ENCODE data around the gene SCFD2. TPM values are rescaled to one million over a fixed set of nuclear protein-coding genes. Genes with fewer than 3 reads are reported as not detected.

The SCFD2 gene
- total and polyA plus RNA-seq, 10 of the 15 experiments (the other 5 are each of a cell fraction or from before 2014, with no cell fraction given) = 4.8 to 37.6 (median 24.9) TPM

GRCh38 chr4:53227451-53227850, 138.4 kb downstream of the SCFD2 start:
- 65% methylated on average over 3 of the region's 3 CpGs for WGBS (ENCODE audit: insufficient coverage, insufficient replicate concordance, low lambda C conversion rate, missing lambda C conversion rate)
- no peaks in the 10 kb centered on the region for H3K27me3 ChIP-seq (replicated peaks in 1 of 2; ENCODE audit: control insufficient read depth in 2 of 2, insufficient read depth in 2 of 2, low read length in 1 of 2)
- ChIA-PET RAD21 (ENCODE audit: unreplicated experiment) (no interaction called here), CTCF (no interaction called here), SMC1A (ENCODE audit: uncharacterized antibody, unreplicated experiment) (interaction anchor here (0.7 kb wide), 1 partner anchor 12 kb away, joined by 3 read pairs; no protein-coding TSS in a partner anchor), POLR2A (no interaction called here)
- no peaks in the 10 kb centered on the region; the same call in 2 of the 3 replicates for H3K9me3 ChIP-seq (replicated peaks; ENCODE audit: control insufficient read depth, insufficient read depth, low read length)
- ATAC-seq (no peak), DNase-seq (ENCODE audit: low read depth, low spot score) (no peak), FAIRE-seq (no peak)
- H3K36me3 ChIP-seq (ENCODE audit: control insufficient read depth in 2 of 2, insufficient read depth in 2 of 2, low read length in 1 of 2) = no peaks in the 10 kb centered on the region
- H3K4me3 ChIP-seq = no peak overlapping the region
- no peaks in the 10 kb centered on the region for H3K79me2 ChIP-seq (ENCODE audit: control insufficient read depth, insufficient read depth, low read length)
- H3K4me2 ChIP-seq (ENCODE audit: control insufficient read depth, insufficient read depth) = no peak overlapping the region
- H3K27ac ChIP-seq (ENCODE audit: control insufficient read depth, insufficient read depth) = no peak overlapping the region
- BruUV-seq (replicated peaks) = no TSS peak
- no peaks in the 10 kb centered on the region for H4K20me1 ChIP-seq (ENCODE audit: control insufficient read depth, insufficient read depth)
- H2AFZ ChIP-seq (ENCODE audit: control insufficient read depth, low read depth, low read length) = no peak overlapping the region
- in situ Hi-C loops (cut with MboI) (no loop called here), intact Hi-C loops (cut with micrococcal nuclease; ENCODE audit: unreplicated experiment) (no loop called here)
- no peak overlapping the region for H3K9ac ChIP-seq (ENCODE audit: control insufficient read depth, insufficient read depth, low read length)
- no peaks in the 10 kb centered on the region for H3K4me1 ChIP-seq (ENCODE audit: control insufficient read depth, insufficient read depth, low read length)
- no peak for TF ChIP-seq SMC3 (IDR thresholded peaks at IDR 0.05; ENCODE audit: borderline replicate concordance, low read length)
- TF ChIP-seq USF2 (IDR thresholded peaks at IDR 0.05; ENCODE audit: borderline replicate concordance, low read depth, low read length) = no peak
- TF ChIP-seq YY1 (IDR thresholded peaks at IDR 0.05; ENCODE audit: low read depth, low read length) = no peak
- no peak for TF ChIP-seq ATF7 (IDR thresholded peaks at IDR 0.05; ENCODE audit: low read depth)
- TF ChIP-seq NFYA (IDR thresholded peaks at IDR 0.05; ENCODE audit: borderline replicate concordance, low read depth, low read length) = no peak
- TF ChIP-seq CUX1 (IDR thresholded peaks at IDR 0.05; ENCODE audit: insufficient replicate concordance, low read depth, low read length) = no peak
- TF ChIP-seq ATF2 (IDR thresholded peaks at IDR 0.05; ENCODE audit: low read length) = no peak
- no peak for TF ChIP-seq MEF2B (IDR thresholded peaks at IDR 0.05; ENCODE audit: partially characterized antibody, poor library complexity, severe bottlenecking)
- TF ChIP-seq CHD2 (IDR thresholded peaks at IDR 0.05; ENCODE audit: borderline replicate concordance, low read depth, low read length) = no peak
- no peak for TF ChIP-seq ZBTB4 (CRISPR knock-in tag; IDR thresholded peaks at IDR 0.05)
- TF ChIP-seq PKNOX1 (IDR thresholded peaks at IDR 0.05) = no peak
- no peak for TF ChIP-seq IKZF1 (conservative IDR thresholded peaks at IDR 0.05)
- TF ChIP-seq HDAC6 (IDR thresholded peaks at IDR 0.05; ENCODE audit: unreplicated experiment) = no peak
